NT2/D1 (cell line): ENCODE data around the gene PDCD1LG2.

Experiments used
- DNase-seq: peaks from one replicate; pipeline ENCODE4 v3.0.0-alpha.2; 2011; ENCODE audit warnings: low read depth, low spot score
- H3K27me3 ChIP-seq: 2 replicates; pipeline ENCODE4 v1.6.0; 2011; ENCODE audit warnings: mild to moderate bottlenecking; ENCODE audit not compliant: insufficient read length, insufficient read depth
- H3K36me3 ChIP-seq: 2 replicates; pipeline ENCODE4 v1.6.1; 2011; ENCODE audit warnings: mild to moderate bottlenecking, low read length, mixed read lengths; ENCODE audit not compliant: insufficient read depth, insufficient read length
- H3K4me1 ChIP-seq: 2 replicates; pipeline ENCODE4 v1.5.1; 2011; ENCODE audit not compliant: insufficient read depth, insufficient read length
- H3K4me3 ChIP-seq: 2 replicates; pipeline ENCODE4 v1.5.1; 2011; ENCODE audit warnings: low read depth; ENCODE audit not compliant: insufficient read length
- H3K9ac ChIP-seq: 2 replicates; pipeline ENCODE4 v1.6.0; 2011; ENCODE audit warnings: low read depth; ENCODE audit not compliant: insufficient read length
- H3K9me3 ChIP-seq: 2 replicates; pipeline ENCODE4 v1.5.1; 2011; ENCODE audit warnings: mild to moderate bottlenecking, low read length; ENCODE audit not compliant: insufficient read depth
- SUZ12 ChIP-seq: IDR thresholded peaks from 2 replicates; pipeline ENCODE4 v1.6.1; 2011; ENCODE audit not compliant: insufficient read length, insufficient read depth; ENCODE audit errors: extremely low read depth
- YY1 ChIP-seq: IDR thresholded peaks from 2 replicates; pipeline ENCODE4 v1.6.1; 2011; ENCODE audit not compliant: insufficient read length, insufficient read depth
- ZNF274 ChIP-seq: IDR thresholded peaks from 2 replicates; pipeline ENCODE4 v1.6.1; 2011; ENCODE audit warnings: mild to moderate bottlenecking, low read depth, low read length

Gene PDCD1LG2

GRCh38 chr9:5562806-5563416 lies 52.6 kb downstream of the PDCD1LG2 start:
- no peak for DNase-seq
- no peak for TF ChIP-seq YY1
- TF ChIP-seq SUZ12 = no peak
- no peak for TF ChIP-seq ZNF274
- Histone ChIP-seq H3K4me3 (no peak overlapping the region), H3K27me3 (peaks cover 11% of the 10 kb centered on the region), H3K9me3 (peaks cover 7% of the 10 kb centered on the region; the same call in 1 of the 2 replicates), H3K9ac (no peak overlapping the region), H3K36me3 (no peaks in the 10 kb centered on the region), H3K4me1 (no peaks in the 10 kb centered on the region)

GRCh38 chr9:5563417-5563815 lies 53.1 kb downstream of the PDCD1LG2 start:
- Histone ChIP-seq H3K9me3 (peaks cover 7% of the 10 kb centered on the region; the same call in 1 of the 2 replicates), H3K4me3 (no peak overlapping the region), H3K9ac (no peak overlapping the region), H3K36me3 (no peaks in the 10 kb centered on the region), H3K4me1 (no peaks in the 10 kb centered on the region), H3K27me3 (peaks cover 11% of the 10 kb centered on the region)
- no peak for DNase-seq
- TF ChIP-seq SUZ12 (no peak), YY1 (no peak), ZNF274 (no peak)

GRCh38 chr9:5563886-5564285 lies 53.6 kb downstream of the PDCD1LG2 start:
- Histone ChIP-seq H3K36me3 (no peaks in the 10 kb centered on the region), H3K9me3 (peaks cover 7% of the 10 kb centered on the region; the same call in 1 of the 2 replicates), H3K4me1 (no peaks in the 10 kb centered on the region), H3K27me3 (peaks cover 11% of the 10 kb centered on the region), H3K4me3 (no peak overlapping the region), H3K9ac (no peak overlapping the region)
- TF ChIP-seq ZNF274 (no peak), YY1 (no peak), SUZ12 (no peak)
- no peak for DNase-seq

- H3K36me3 ChIP-seq = no peaks in the 10 kb centered on the region
- TF ChIP-seq SUZ12 (no peak), YY1 (no peak), ZNF274 (no peak)
- H3K4me1 ChIP-seq = no peaks in the 10 kb centered on the region
- peaks cover 7% of the 10 kb centered on the region; the same call in 1 of the 2 replicates for H3K9me3 ChIP-seq
- DNase-seq = no peak
- no peak overlapping the region for H3K9ac ChIP-seq
- no peak overlapping the region for H3K4me3 ChIP-seq
- no peaks in the 10 kb centered on the region for H3K27me3 ChIP-seq
These were observed 55.8 kb downstream of the PDCD1LG2 start for GRCh38 chr9:5566054-5566618.

GRCh38 chr9:5568868-5569267 lies 58.5 kb downstream of the PDCD1LG2 start:
- Histone ChIP-seq H3K4me3 (no peak overlapping the region), H3K9ac (no peak overlapping the region), H3K27me3 (no peaks in the 10 kb centered on the region), H3K9me3 (no peaks in the 10 kb centered on the region), H3K36me3 (no peaks in the 10 kb centered on the region), H3K4me1 (no peaks in the 10 kb centered on the region)
- DNase-seq = no peak
- TF ChIP-seq YY1 = no peak
- no peak for TF ChIP-seq SUZ12
- TF ChIP-seq ZNF274 = no peak

- H3K9me3 ChIP-seq = no peaks in the 10 kb centered on the region
- no peaks in the 10 kb centered on the region for H3K27me3 ChIP-seq
- no peak for DNase-seq
- no peak overlapping the region for H3K4me3 ChIP-seq
- no peaks in the 10 kb centered on the region for H3K36me3 ChIP-seq
- no peaks in the 10 kb centered on the region for H3K4me1 ChIP-seq
- TF ChIP-seq YY1 (no peak), ZNF274 (no peak), SUZ12 (no peak)
- no peak overlapping the region for H3K9ac ChIP-seq
These were observed 59.1 kb downstream of the PDCD1LG2 start for GRCh38 chr9:5569409-5569808.

GRCh38 chr9:5569891-5570290 lies 59.6 kb downstream of the PDCD1LG2 start:
- no peaks in the 10 kb centered on the region for H3K4me1 ChIP-seq
- H3K4me3 ChIP-seq = no peak overlapping the region
- H3K9me3 ChIP-seq = no peaks in the 10 kb centered on the region
- no peak overlapping the region for H3K9ac ChIP-seq
- H3K36me3 ChIP-seq = no peaks in the 10 kb centered on the region
- H3K27me3 ChIP-seq = no peaks in the 10 kb centered on the region
- TF ChIP-seq ZNF274 = no peak
- TF ChIP-seq SUZ12 = no peak
- no peak for TF ChIP-seq YY1
- DNase-seq = no peak
